OCI-LY1 (cell line): ENCODE data around the gene IL4I1.

Experiments
- H2AFZ ChIP-seq: fragments of 200-600 bp; sonication (generic), shearing (Covaris generic); 2 replicates; pipeline ENCODE4 v1.6.0; 2014; ENCODE audit warnings: antibody characterized with exemption, mild to moderate bottlenecking, low read length
- H3F3A ChIP-seq: fragments of 200-600 bp; sonication (generic), shearing (Covaris generic); 2 replicates; pipeline ENCODE4 v1.6.0; 2014; ENCODE audit warnings: mild to moderate bottlenecking, antibody characterized with exemption, low read length, moderate library complexity; ENCODE audit not compliant: insufficient read depth
- H3K27ac ChIP-seq: fragments of 200-600 bp; sonication (generic); 2 replicates; pipeline ENCODE4 v1.5.1; 2014; ENCODE audit warnings: low read length, mixed run types, mild to moderate bottlenecking, low read depth; ENCODE audit not compliant: poor library complexity, severe bottlenecking
- H3K27me3 ChIP-seq: fragments of 200-600 bp; sonication (generic); 2 replicates; pipeline ENCODE4 v1.6.0; 2014; ENCODE audit warnings: antibody characterized with exemption, mild to moderate bottlenecking, low read length, moderate library complexity; ENCODE audit not compliant: insufficient read depth
- H3K36me3 ChIP-seq: fragments of 200-600 bp; sonication (generic); 2 replicates; pipeline ENCODE4 v1.6.1; 2014; ENCODE audit warnings: mild to moderate bottlenecking, antibody characterized with exemption, low read length, moderate library complexity, mixed read lengths; ENCODE audit not compliant: insufficient read depth
- H3K4me1 ChIP-seq: fragments of 200-600 bp; sonication (generic); 2 replicates; pipeline ENCODE4 v1.5.1; 2014; ENCODE audit warnings: mild to moderate bottlenecking, low read length, moderate library complexity; ENCODE audit not compliant: insufficient read depth, severe bottlenecking
- H3K4me2 ChIP-seq: fragments of 200-600 bp; sonication (generic), shearing (Covaris generic); 2 replicates; pipeline ENCODE4 v1.6.1; 2014; ENCODE audit warnings: low read length
- H3K4me3 ChIP-seq: fragments of 200-600 bp; sonication (generic); 2 replicates; pipeline ENCODE4 v1.5.1; 2014; ENCODE audit warnings: low read length, low read depth, mild to moderate bottlenecking, mixed read lengths; ENCODE audit not compliant: poor library complexity, severe bottlenecking
- H3K79me2 ChIP-seq: fragments of 200-600 bp; shearing (Covaris generic); 2 replicates; pipeline ENCODE4 v1.6.1; 2016; ENCODE audit warnings: mixed run types, low read length, mixed read lengths; ENCODE audit not compliant: insufficient read depth
- H3K9ac ChIP-seq: fragments of 200-600 bp; sonication (generic), shearing (Covaris generic); 2 replicates; pipeline ENCODE4 v1.6.1; 2014; ENCODE audit warnings: mild to moderate bottlenecking, low read length, mixed read lengths
- H3K9me2 ChIP-seq: fragments of 200-600 bp; sonication (generic), shearing (Covaris generic); 2 replicates; pipeline ENCODE4 v1.6.1; 2014; ENCODE audit warnings: low read depth, mild to moderate bottlenecking, low read length, mixed read lengths
- H3K9me3 ChIP-seq: fragments of 200-600 bp; shearing (Covaris generic); 2 replicates; pipeline ENCODE4 v1.6.1; 2014; ENCODE audit warnings: low read length, mixed read lengths
- H4K20me1 ChIP-seq: fragments of 200-600 bp; sonication (generic), shearing (Covaris generic); 2 replicates; pipeline ENCODE4 v1.6.0; 2016; ENCODE audit warnings: mild to moderate bottlenecking, low read length; ENCODE audit not compliant: insufficient read depth
- CTCF ChIP-seq: fragments of 200-600 bp; sonication (generic), shearing (Covaris generic); IDR thresholded peaks from 2 replicates; pipeline ENCODE4 v1.5.1; 2017; ENCODE audit warnings: mild to moderate bottlenecking, antibody characterized with exemption, low read length, moderate library complexity, mixed read lengths
- EZH2 ChIP-seq: fragments of 200-600 bp; sonication (generic), shearing (Covaris generic); IDR thresholded peaks from 2 replicates; pipeline ENCODE4 v1.8.0; 2017; ENCODE audit warnings: borderline replicate concordance, mixed run types, mild to moderate bottlenecking, antibody characterized with exemption, low read length, moderate library complexity, mixed read lengths

Gene IL4I1

DNA sequence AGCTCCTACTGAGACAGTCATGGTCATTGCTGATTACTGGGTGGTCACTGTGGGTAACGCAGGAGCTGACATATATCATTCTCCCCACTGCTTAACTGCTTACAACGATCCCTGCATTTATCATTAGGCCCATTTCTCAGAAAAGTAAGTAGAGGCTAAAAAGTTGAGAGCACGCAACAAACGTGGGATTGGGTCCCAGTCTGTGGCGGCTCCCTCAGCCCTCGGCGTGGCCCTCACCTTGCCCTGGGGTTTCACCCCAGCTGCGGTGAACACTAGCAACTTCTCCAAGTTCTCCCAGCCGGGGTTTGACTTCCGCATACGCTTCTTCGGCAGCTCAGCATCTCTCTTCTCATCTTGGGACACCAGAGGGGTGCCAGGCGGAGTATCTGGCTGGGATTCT lies 31.8 kb downstream of the IL4I1 start:
- H2AFZ ChIP-seq, result no peak overlapping the region
- peaks cover 50% of the 10 kb centered on the region for H3K4me1 ChIP-seq
- peaks cover 8% of the 10 kb centered on the region; the same call in 1 of the 2 replicates for H3K79me2 ChIP-seq
- H3K4me2 ChIP-seq, result 0 out of 2 replicates have a peak overlapping the region, but pooled peaks have one; percentile 17
- no peak overlapping the region for H3K9ac ChIP-seq
- H4K20me1 ChIP-seq, result no peaks in the 10 kb centered on the region
- no peaks in the 10 kb centered on the region for H3K27me3 ChIP-seq
- H3F3A ChIP-seq, result no peaks in the 10 kb centered on the region
- H3K9me2 ChIP-seq, result no peaks in the 10 kb centered on the region
- no peak for TF ChIP-seq EZH2
- H3K27ac ChIP-seq, result no peak overlapping the region
- peaks cover 47% of the 10 kb centered on the region for H3K36me3 ChIP-seq
- H3K9me3 ChIP-seq, result no peaks in the 10 kb centered on the region
- no peak overlapping the region for H3K4me3 ChIP-seq

- H4K20me1 ChIP-seq, result no peaks in the 10 kb centered on the region
- peak overlapping the region; percentile 26 for H3K27ac ChIP-seq
- H3K9ac ChIP-seq, result no peak overlapping the region
- H3K27me3 ChIP-seq, result no peaks in the 10 kb centered on the region
- peaks cover 40% of the 10 kb centered on the region for H3K4me1 ChIP-seq
- TF ChIP-seq EZH2 (no peak), CTCF (no peak)
- H3K36me3 ChIP-seq, result peaks cover 55% of the 10 kb centered on the region
- no peak overlapping the region for H3K4me2 ChIP-seq
- H3F3A ChIP-seq, result no peaks in the 10 kb centered on the region
- no peak overlapping the region for H3K4me3 ChIP-seq
- no peaks in the 10 kb centered on the region for H3K9me2 ChIP-seq
- H3K79me2 ChIP-seq, result peaks cover 8% of the 10 kb centered on the region; the same call in 1 of the 2 replicates
- H3K9me3 ChIP-seq, result no peaks in the 10 kb centered on the region
- H2AFZ ChIP-seq, result no peak overlapping the region
These were observed 32.8 kb downstream of the IL4I1 start for GRCh38 chr19:49863935-49864320.

DNA sequence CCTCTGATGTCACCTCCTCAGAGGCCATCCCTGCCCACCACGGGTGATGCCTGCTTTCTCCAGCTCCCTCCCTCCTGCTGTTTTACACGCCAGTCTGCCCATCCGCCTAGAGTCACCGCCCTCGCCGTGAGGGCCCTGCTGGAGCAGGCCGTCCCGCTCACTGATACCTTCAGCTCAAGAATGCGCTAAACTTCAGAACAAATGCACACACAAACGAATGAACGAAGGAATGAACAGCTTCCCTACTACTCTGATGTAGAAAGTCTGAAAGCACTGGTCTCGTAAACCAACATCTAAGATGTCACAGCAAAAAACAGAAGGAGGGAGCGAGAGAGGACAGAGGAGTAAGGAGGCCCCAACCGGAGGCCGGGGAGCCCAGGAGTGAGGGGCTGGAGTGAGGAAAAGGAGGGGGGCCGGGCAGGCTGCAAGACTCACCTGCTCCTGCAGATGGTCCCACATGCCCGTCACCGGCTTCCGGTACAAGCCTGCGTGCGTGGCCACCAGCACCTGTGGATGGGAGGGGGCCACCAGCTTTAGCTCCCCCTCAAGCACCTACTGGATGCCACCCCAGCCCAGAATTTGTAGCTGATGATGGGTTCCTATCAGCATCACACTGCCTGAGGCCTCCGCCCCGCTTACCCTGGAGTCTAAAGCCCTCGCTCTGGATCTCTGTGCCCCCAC lies 33.3 kb downstream of the IL4I1 start:
- peaks cover 8% of the 10 kb centered on the region; the same call in 1 of the 2 replicates for H3K79me2 ChIP-seq
- peak overlapping the region; percentile 26 for H3K27ac ChIP-seq
- H3K27me3 ChIP-seq, result no peaks in the 10 kb centered on the region
- no peak overlapping the region for H3K4me2 ChIP-seq
- H3K4me1 ChIP-seq, result peaks cover 39% of the 10 kb centered on the region
- no peak overlapping the region for H3K9ac ChIP-seq
- no peaks in the 10 kb centered on the region for H3F3A ChIP-seq
- H3K36me3 ChIP-seq, result peaks cover 60% of the 10 kb centered on the region
- no peak overlapping the region for H2AFZ ChIP-seq
- TF ChIP-seq CTCF (no peak; the same call in 1 of the 2 replicates), EZH2 (no peak)
- H3K4me3 ChIP-seq, result no peak overlapping the region
- H4K20me1 ChIP-seq, result no peaks in the 10 kb centered on the region
- H3K9me2 ChIP-seq, result no peaks in the 10 kb centered on the region
- H3K9me3 ChIP-seq, result no peaks in the 10 kb centered on the region
